HepG2 (cell line): ENCODE data around the gene PIK3R3. TPM values are rescaled to one million over a fixed set of nuclear protein-coding genes. Genes with fewer than 3 reads are reported as not detected.
A peak's percentile ranks its signal among the peaks of the same experiment; 100 is the strongest.

Source experiments
- DMAP1 ChIP-seq: IDR thresholded peaks from 2 replicates; pipeline ENCODE4 v1.6.1; 2016
- E2F2 ChIP-seq: sonication (generic); formaldehyde crosslinking; IDR thresholded peaks from 2 replicates; pipeline ENCODE4 v1.4.0; 2020; ENCODE audit warnings: missing genetic modification reagents, borderline replicate concordance
- EEA1 ChIP-seq: sonication (generic); formaldehyde crosslinking; IDR thresholded peaks from 2 replicates; pipeline ENCODE4 v1.5.1; 2020; ENCODE audit warnings: mild to moderate bottlenecking, missing genetic modification reagents, borderline replicate concordance
- ERF ChIP-seq: IDR thresholded peaks from 2 replicates; pipeline ENCODE4 v1.6.1; 2018; ENCODE audit warnings: missing biosample characterization, missing genetic modification reagents
- GTF2F1 ChIP-seq: fragments of 150-350 bp; IDR thresholded peaks from 2 replicates; pipeline ENCODE4 v1.6.1; 2014; ENCODE audit warnings: low read length
- KAT8 ChIP-seq: IDR thresholded peaks from 2 replicates; pipeline ENCODE4 v1.6.1; 2016; ENCODE audit warnings: missing genetic modification reagents, missing compliant biosample characterization
- KDM3A ChIP-seq: IDR thresholded peaks from 2 replicates; pipeline ENCODE4 v1.6.1; 2018; ENCODE audit warnings: low read depth, missing compliant biosample characterization
- MXD1 ChIP-seq: sonication (generic); formaldehyde crosslinking; IDR thresholded peaks from 2 replicates; pipeline ENCODE4 v1.4.0; 2020; ENCODE audit warnings: mild to moderate bottlenecking, missing genetic modification reagents
- MXD4 ChIP-seq: IDR thresholded peaks from 2 replicates; pipeline ENCODE4 v1.6.1; 2016; ENCODE audit warnings: mild to moderate bottlenecking, missing biosample characterization, missing genetic modification reagents
- MXI1 ChIP-seq: IDR thresholded peaks from 3 replicates; pipeline ENCODE4 v1.6.1; 2012; ENCODE audit warnings: low read depth, low read length, inconsistent platforms, borderline replicate concordance
- SCMH1 ChIP-seq: sonication (generic); formaldehyde crosslinking; IDR thresholded peaks from 2 replicates; pipeline ENCODE4 v1.9.0; 2021; ENCODE audit warnings: missing genetic modification reagents, mild to moderate bottlenecking, borderline replicate concordance
- TAF15 ChIP-seq: fragments of 200-400 bp; formaldehyde crosslinking; IDR thresholded peaks from one replicate; pipeline ENCODE4 v1.6.1; 2018; ENCODE audit warnings: mild to moderate bottlenecking, low read depth, low read length; ENCODE audit not compliant: poor library complexity, severe bottlenecking
- TP53 ChIP-seq: sonication (generic); formaldehyde crosslinking; conservative IDR thresholded peaks from 2 replicates; pipeline ENCODE4 v1.4.0; 2020; ENCODE audit warnings: missing genetic modification reagents
- ZBTB14 ChIP-seq: sonication (generic); formaldehyde crosslinking; IDR thresholded peaks from 2 replicates; pipeline ENCODE4 v1.4.0; 2020; ENCODE audit warnings: missing genetic modification reagents
- ZMYM2 ChIP-seq: sonication (generic); formaldehyde crosslinking; IDR thresholded peaks from 2 replicates; pipeline ENCODE4 v1.8.0; 2022; ENCODE audit warnings: mild to moderate bottlenecking, missing genetic modification reagents
- ZNF101 ChIP-seq: sonication (generic); formaldehyde crosslinking; IDR thresholded peaks from 2 replicates; pipeline ENCODE4 v1.4.0; 2020; ENCODE audit warnings: mild to moderate bottlenecking, low read depth, missing genetic modification reagents, borderline replicate concordance
- ZNF136 ChIP-seq: sonication (generic); formaldehyde crosslinking; IDR thresholded peaks from 2 replicates; pipeline ENCODE4 v1.8.1; 2022; ENCODE audit warnings: low read depth, mild to moderate bottlenecking, moderate library complexity, missing genetic modification reagents
- ZNF230 ChIP-seq: sonication (generic); formaldehyde crosslinking; IDR thresholded peaks from 2 replicates; pipeline ENCODE4 v1.4.0; 2020; ENCODE audit warnings: mild to moderate bottlenecking, missing genetic modification reagents
- ZNF503 ChIP-seq: sonication (generic); formaldehyde crosslinking; IDR thresholded peaks from 2 replicates; pipeline ENCODE4 v1.4.0; 2020; ENCODE audit warnings: missing genetic modification reagents
- ZNF569 ChIP-seq: sonication (generic); formaldehyde crosslinking; IDR thresholded peaks from 2 replicates; pipeline ENCODE4 v1.5.0; 2020; ENCODE audit warnings: mild to moderate bottlenecking, missing genetic modification reagents, moderate library complexity, borderline replicate concordance
- ZNF776 ChIP-seq: sonication (generic); formaldehyde crosslinking; IDR thresholded peaks from 2 replicates; pipeline ENCODE4 v1.4.0; 2020; ENCODE audit warnings: mild to moderate bottlenecking, missing genetic modification reagents
- ZNF780A ChIP-seq: sonication (generic); formaldehyde crosslinking; IDR thresholded peaks from 2 replicates; pipeline ENCODE4 v1.8.0; 2022; ENCODE audit warnings: mild to moderate bottlenecking, missing genetic modification reagents, moderate library complexity
- ZNF841 ChIP-seq: sonication (generic); formaldehyde crosslinking; IDR thresholded peaks from 2 replicates; pipeline ENCODE4 v1.8.1; 2023; ENCODE audit warnings: missing genetic modification reagents, borderline replicate concordance
- ZNF850 ChIP-seq: sonication (generic); formaldehyde crosslinking; conservative IDR thresholded peaks from 2 replicates; pipeline ENCODE4 v1.9.0; 2021; ENCODE audit warnings: mild to moderate bottlenecking, missing genetic modification reagents
- polyA plus RNA-seq, 8 experiments: library from polyadenylated mRNA; depleted of rRNA in 3 of 8; stranded (reverse) in 7 of 8; unstranded in 1 of 8; fragments of >200 nt; fragmentation: Illumina TruSeq in 4 of 8; extraction: Trizol in 4 of 8; gene quantifications; 2 replicates each; pipeline versions ENCODE4 v1.2.1 to v1.2.3, GENCODE V29; 2011 to 2016; ENCODE audit warnings: low read depth in 4 of 8, missing spikeins in 1 of 8, mixed read lengths in 1 of 8; ENCODE audit not compliant: insufficient read depth in 1 of 8
- total RNA-seq, 5 experiments: library from RNA; depleted of rRNA; stranded (reverse); fragments of >200 nt; fragmentation: Illumina TruSeq; extraction: Trizol; gene quantifications; 2 replicates each; pipeline ENCODE4 v1.2.3, GENCODE V29; 2016; ENCODE audit warnings: low read depth in 1 of 5

Gene PIK3R3
- total and polyA plus RNA-seq, 2 of the 13 experiments (the other 11 are each of a cell fraction or from before 2014, with no cell fraction given) = 0.37 to 6.9 TPM

GRCh38 chr1:46132529-46133180 is at the start of gene PIK3R3 (continued):
- peak; percentile 65; the same call in 1 of the 2 replicates for TF ChIP-seq ZNF503
- 0 out of 2 replicates have a peak, but pooled peaks have one; percentile 39 for TF ChIP-seq E2F2 (CRISPR knock-in tag)
- no peak for TF ChIP-seq TP53 (CRISPR knock-in tag)
- TF ChIP-seq ZMYM2 = peak; percentile 88
- TF ChIP-seq DMAP1 (CRISPR knock-in tag) = peak; percentile 85; the same call in 1 of the 2 replicates
- peak; percentile 98 for TF ChIP-seq ZNF569
- TF ChIP-seq MXD4 (CRISPR knock-in tag) = peak; percentile 98
- TF ChIP-seq KDM3A = peak; percentile 80; the same call in 1 of the 2 replicates
- TF ChIP-seq SCMH1 = no peak
- TF ChIP-seq TAF15 = peak; percentile 19
- peak; percentile 67; the same call in 1 of the 2 replicates for TF ChIP-seq ZNF776
- TF ChIP-seq ZBTB14 (CRISPR knock-in tag) = peak; percentile 67; the same call in 1 of the 2 replicates
- TF ChIP-seq ZNF841 = peak; percentile 98
- TF ChIP-seq EEA1 (CRISPR knock-in tag) = peak; percentile 73
- peak; percentile 96 for TF ChIP-seq ZNF230 (CRISPR knock-in tag)
- peak; percentile 98 for TF ChIP-seq MXD1 (CRISPR knock-in tag)
- no peak; the same call in 1 of the 2 replicates for TF ChIP-seq ZNF136 (CRISPR knock-in tag)
- TF ChIP-seq KAT8 (CRISPR knock-in tag) = peak; percentile 81
- no peak for TF ChIP-seq GTF2F1
- TF ChIP-seq ZNF101 (CRISPR knock-in tag) = peak; percentile 56; the same call in 1 of the 2 replicates
- TF ChIP-seq ERF (CRISPR knock-in tag) = peak; percentile 97
- TF ChIP-seq ZNF850 (CRISPR knock-in tag) = peak; percentile 84; the same call in 1 of the 2 replicates
- TF ChIP-seq MXI1 = no peak
- peak; percentile 98 for TF ChIP-seq ZNF780A
